ENCODE measurements around the gene SCN4B.
A peak's percentile ranks its signal among the peaks of the same experiment; 100 is the strongest.

The SCN4B gene

DNA sequence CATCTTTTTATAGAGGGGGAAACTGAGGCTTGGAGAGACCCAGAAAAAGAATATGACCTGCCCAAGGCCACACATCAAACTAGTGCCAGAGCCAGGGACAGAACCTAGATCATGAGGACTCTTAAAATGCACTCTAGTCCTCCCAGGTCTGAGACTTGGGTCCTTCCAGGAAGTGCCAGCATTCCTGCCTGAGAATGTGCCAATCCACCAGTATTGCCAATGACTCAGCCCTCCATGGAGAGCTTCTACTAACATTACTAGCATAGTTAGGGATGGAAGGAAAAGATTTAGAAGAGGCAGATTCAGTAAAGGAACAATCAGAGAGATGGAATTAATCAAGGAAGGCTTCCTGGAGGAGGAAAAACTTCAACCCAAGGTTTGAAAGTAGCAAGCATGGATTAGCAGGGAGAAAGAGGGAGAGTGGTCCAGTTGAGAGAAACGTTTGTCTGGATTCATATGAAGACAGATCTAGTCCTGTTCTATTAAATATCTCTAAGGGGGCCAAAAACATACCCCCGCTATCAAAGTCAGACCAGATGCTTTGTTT, 45.8 kb downstream of the SCN4B start:
- H2BK120ac ChIP-seq (ENCODE audit: insufficient read depth, low read length, poor library complexity), result no peak overlapping the region
- no CpG with 5 or more reads among the region's 2 CpGs for WGBS (ENCODE audit: extremely low coverage, insufficient coverage, insufficient read length)

DNA sequence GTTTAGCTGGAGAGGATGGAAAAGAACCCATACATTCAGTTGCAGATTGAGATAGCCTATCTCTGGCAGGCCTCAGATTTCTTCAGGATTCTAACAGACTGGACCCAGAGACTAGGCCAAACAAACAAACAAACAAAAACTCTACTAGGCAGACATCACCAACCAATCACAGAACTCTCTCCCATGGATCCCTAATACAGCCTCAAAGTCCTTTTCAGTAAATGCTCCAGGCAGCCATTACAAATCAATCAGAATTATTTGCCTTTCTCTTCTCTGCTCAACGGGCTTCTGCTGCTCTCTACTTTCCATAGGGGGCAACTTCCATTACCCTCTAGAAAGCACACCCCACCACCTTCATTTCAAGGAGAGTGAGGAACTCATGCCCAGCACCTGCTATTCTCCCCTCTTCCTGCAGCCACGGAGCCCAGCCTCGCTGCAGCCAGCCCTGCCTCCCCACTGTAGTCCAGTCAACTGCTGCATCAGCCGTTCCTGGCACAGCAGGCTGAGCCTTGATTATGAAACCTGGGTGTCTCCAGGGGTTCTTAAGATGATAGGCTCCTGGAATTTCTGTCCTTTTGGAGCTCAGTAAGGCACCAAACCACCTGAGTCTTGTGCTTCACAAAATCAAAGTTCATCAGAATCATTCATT, 46.8 kb downstream of the SCN4B start:
- no CpG with 5 or more reads among the region's 4 CpGs for WGBS (ENCODE audit: extremely low coverage, insufficient coverage, insufficient read length)
- no peaks in the 10 kb centered on the region for H3K9me3 ChIP-seq (ENCODE audit: insufficient read depth, low read depth, low read length)
- no peak overlapping the region for H2AK5ac ChIP-seq (ENCODE audit: low read length)

More for the DNA sequence above, 45.8 kb downstream of the SCN4B start:
- Histone ChIP-seq H3K4me2 (ENCODE audit: low read length) (no peak overlapping the region), H2AK5ac (ENCODE audit: low read length) (no peak overlapping the region), H3K4ac (ENCODE audit: low read depth, low read length) (no peak overlapping the region), H2BK12ac (ENCODE audit: low read length) (no peak overlapping the region), H2BK5ac (ENCODE audit: low read depth, low read length, poor library complexity) (no peak overlapping the region), H3K4me1 (ENCODE audit: control insufficient read depth in 1 of 2, insufficient read depth in 2 of 2, low read length in 2 of 2) (no peaks in the 10 kb centered on the region), H4K12ac (ENCODE audit: low read depth, low read length) (no peak overlapping the region), H3K9ac (ENCODE audit: low read length) (no peak overlapping the region), H3K79me1 (ENCODE audit: low read length) (no peaks in the 10 kb centered on the region), H3K18ac (ENCODE audit: low read length) (no peak overlapping the region), H3K4me3 (ENCODE audit: low read depth, low read length) (no peak overlapping the region), H3K9me3 (ENCODE audit: insufficient read depth, low read depth, low read length) (no peaks in the 10 kb centered on the region), H3K23ac (ENCODE audit: low read length) (no peak overlapping the region), H3K36me3 (ENCODE audit: control insufficient read depth in 1 of 2, insufficient read depth in 2 of 2, low read length in 2 of 2) (no peaks in the 10 kb centered on the region), H3K14ac (ENCODE audit: low read length) (no peak overlapping the region), H3K79me2 (ENCODE audit: control insufficient read depth, insufficient read depth, low read length, poor library complexity) (no peaks in the 10 kb centered on the region), H4K8ac (ENCODE audit: low read depth, low read length) (no peak overlapping the region), H4K91ac (ENCODE audit: low read depth, low read length) (no peak overlapping the region), H2AFZ (ENCODE audit: insufficient read depth, low read length, poor library complexity) (no peak overlapping the region), H3K27ac (ENCODE audit: low read depth, low read length) (no peak overlapping the region), H3K27me3 (ENCODE audit: insufficient read depth, low read length) (no peaks in the 10 kb centered on the region)
- peak; percentile 81 to 82 for DNase-seq

DNA sequence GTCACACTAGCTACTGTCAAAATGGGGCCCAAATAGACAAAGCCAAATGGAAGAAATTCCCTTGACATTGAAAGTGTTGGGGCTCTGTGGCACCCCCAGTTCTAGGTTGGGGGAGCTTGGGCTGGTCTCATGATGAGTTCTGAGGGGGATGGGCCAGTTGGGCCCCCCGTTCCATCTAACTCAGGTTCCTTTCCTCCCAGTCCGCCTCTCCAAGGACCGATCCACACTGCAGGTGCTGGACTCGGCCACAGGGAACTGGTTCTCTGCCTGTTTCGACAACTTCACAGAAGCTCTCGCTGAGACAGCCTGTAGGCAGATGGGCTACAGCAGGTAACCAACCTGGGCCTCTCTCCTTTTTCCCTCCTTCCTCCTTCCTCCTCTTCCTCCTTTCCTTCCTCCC, 48.1 kb downstream of the SCN4B start:
- H3K18ac ChIP-seq (ENCODE audit: low read length), result no peak overlapping the region
- H4K91ac ChIP-seq (ENCODE audit: low read depth, low read length), result no peak overlapping the region
- no peak overlapping the region for H2BK5ac ChIP-seq (ENCODE audit: low read depth, low read length, poor library complexity)
- H3K79me1 ChIP-seq (ENCODE audit: low read length), result no peaks in the 10 kb centered on the region
- no peak overlapping the region for H3K9ac ChIP-seq (ENCODE audit: low read length)
- H3K4me3 ChIP-seq (ENCODE audit: low read depth, low read length), result no peak overlapping the region
- H2AFZ ChIP-seq (ENCODE audit: insufficient read depth, low read length, poor library complexity), result no peak overlapping the region
- H2AK5ac ChIP-seq (ENCODE audit: low read length), result no peak overlapping the region
- no peaks in the 10 kb centered on the region for H3K36me3 ChIP-seq (ENCODE audit: control insufficient read depth in 1 of 2, insufficient read depth in 2 of 2, low read length in 2 of 2)
- H3K4me1 ChIP-seq (ENCODE audit: control insufficient read depth in 1 of 2, insufficient read depth in 2 of 2, low read length in 2 of 2), result no peaks in the 10 kb centered on the region
- no CpG with 5 or more reads among the region's 6 CpGs for WGBS (ENCODE audit: extremely low coverage, insufficient coverage, insufficient read length)
- H4K8ac ChIP-seq (ENCODE audit: low read depth, low read length), result no peak overlapping the region
- H3K14ac ChIP-seq (ENCODE audit: low read length), result no peak overlapping the region
- no peak overlapping the region for H3K27ac ChIP-seq (ENCODE audit: low read depth, low read length)
- no peaks in the 10 kb centered on the region for H3K27me3 ChIP-seq (ENCODE audit: insufficient read depth, low read length)
- no peak overlapping the region for H3K4ac ChIP-seq (ENCODE audit: low read depth, low read length)
- no peak overlapping the region for H3K23ac ChIP-seq (ENCODE audit: low read length)
- no peak overlapping the region for H4K12ac ChIP-seq (ENCODE audit: low read depth, low read length)
- H3K4me2 ChIP-seq (ENCODE audit: low read length), result no peak overlapping the region
- no peaks in the 10 kb centered on the region for H3K9me3 ChIP-seq (ENCODE audit: insufficient read depth, low read depth, low read length)
- H2BK120ac ChIP-seq (ENCODE audit: insufficient read depth, low read length, poor library complexity), result no peak overlapping the region
- no peak overlapping the region for H2BK12ac ChIP-seq (ENCODE audit: low read length)
- DNase-seq, result no peak
- no peaks in the 10 kb centered on the region for H3K79me2 ChIP-seq (ENCODE audit: control insufficient read depth, insufficient read depth, low read length, poor library complexity)

More for the DNA sequence above, 46.8 kb downstream of the SCN4B start:
- Histone ChIP-seq H3K9ac (ENCODE audit: low read length) (no peak overlapping the region), H3K4me2 (ENCODE audit: low read length) (no peak overlapping the region), H2BK12ac (ENCODE audit: low read length) (no peak overlapping the region), H3K27ac (ENCODE audit: low read depth, low read length) (no peak overlapping the region), H3K4me3 (ENCODE audit: low read depth, low read length) (no peak overlapping the region), H3K27me3 (ENCODE audit: insufficient read depth, low read length) (no peaks in the 10 kb centered on the region), H3K4me1 (ENCODE audit: control insufficient read depth in 1 of 2, insufficient read depth in 2 of 2, low read length in 2 of 2) (no peaks in the 10 kb centered on the region), H4K8ac (ENCODE audit: low read depth, low read length) (no peak overlapping the region), H3K79me2 (ENCODE audit: control insufficient read depth, insufficient read depth, low read length, poor library complexity) (no peaks in the 10 kb centered on the region), H3K4ac (ENCODE audit: low read depth, low read length) (no peak overlapping the region), H2AFZ (ENCODE audit: insufficient read depth, low read length, poor library complexity) (no peak overlapping the region), H3K79me1 (ENCODE audit: low read length) (no peaks in the 10 kb centered on the region), H3K14ac (ENCODE audit: low read length) (no peak overlapping the region), H2BK120ac (ENCODE audit: insufficient read depth, low read length, poor library complexity) (no peak overlapping the region), H2BK5ac (ENCODE audit: low read depth, low read length, poor library complexity) (no peak overlapping the region), H3K23ac (ENCODE audit: low read length) (no peak overlapping the region), H4K12ac (ENCODE audit: low read depth, low read length) (no peak overlapping the region), H3K36me3 (ENCODE audit: control insufficient read depth in 1 of 2, insufficient read depth in 2 of 2, low read length in 2 of 2) (no peaks in the 10 kb centered on the region), H4K91ac (ENCODE audit: low read depth, low read length) (no peak overlapping the region), H3K18ac (ENCODE audit: low read length) (no peak overlapping the region)
- DNase-seq, result no peak

DNA sequence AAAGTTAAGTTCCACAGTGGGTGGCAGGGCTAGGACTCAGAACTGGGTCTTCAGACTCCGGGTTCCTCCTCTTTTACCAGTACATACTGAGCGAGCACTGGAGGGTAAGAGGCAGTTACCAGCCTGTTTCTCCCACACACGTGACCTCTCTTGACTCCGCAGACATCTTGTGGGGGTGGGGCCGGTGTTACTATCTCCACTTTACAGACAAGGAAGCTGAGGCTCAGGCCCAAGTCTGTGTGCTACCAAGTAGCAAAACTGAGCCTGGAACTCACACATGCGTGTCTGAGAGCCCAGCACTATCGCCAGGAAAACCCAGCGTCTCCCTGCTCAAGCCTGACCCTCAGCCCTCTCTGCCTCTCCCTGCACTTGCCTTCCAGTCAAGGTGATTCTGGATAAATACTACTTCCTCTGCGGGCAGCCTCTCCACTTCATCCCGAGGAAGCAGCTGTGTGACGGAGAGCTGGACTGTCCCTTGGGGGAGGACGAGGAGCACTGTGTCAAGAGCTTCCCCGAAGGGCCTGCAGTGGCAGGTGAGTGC, 49.8 kb downstream of the SCN4B start:
- Histone ChIP-seq H3K4ac (ENCODE audit: low read depth, low read length) (no peak overlapping the region), H3K4me2 (ENCODE audit: low read length) (no peak overlapping the region), H3K9ac (ENCODE audit: low read length) (no peak overlapping the region), H3K27ac (ENCODE audit: low read depth, low read length) (no peak overlapping the region), H3K4me1 (ENCODE audit: control insufficient read depth in 1 of 2, insufficient read depth in 2 of 2, low read length in 2 of 2) (no peaks in the 10 kb centered on the region), H4K91ac (ENCODE audit: low read depth, low read length) (no peak overlapping the region), H3K79me1 (ENCODE audit: low read length) (no peaks in the 10 kb centered on the region), H3K36me3 (ENCODE audit: control insufficient read depth in 1 of 2, insufficient read depth in 2 of 2, low read length in 2 of 2) (no peaks in the 10 kb centered on the region), H2BK120ac (ENCODE audit: insufficient read depth, low read length, poor library complexity) (no peak overlapping the region), H3K18ac (ENCODE audit: low read length) (no peak overlapping the region), H3K14ac (ENCODE audit: low read length) (no peak overlapping the region), H3K79me2 (ENCODE audit: control insufficient read depth, insufficient read depth, low read length, poor library complexity) (no peaks in the 10 kb centered on the region), H2BK5ac (ENCODE audit: low read depth, low read length, poor library complexity) (no peak overlapping the region), H3K4me3 (ENCODE audit: low read depth, low read length) (no peak overlapping the region), H3K9me3 (ENCODE audit: insufficient read depth, low read depth, low read length) (no peaks in the 10 kb centered on the region), H2BK12ac (ENCODE audit: low read length) (no peak overlapping the region), H4K12ac (ENCODE audit: low read depth, low read length) (no peak overlapping the region), H4K8ac (ENCODE audit: low read depth, low read length) (no peak overlapping the region), H3K23ac (ENCODE audit: low read length) (no peak overlapping the region), H3K27me3 (ENCODE audit: insufficient read depth, low read length) (no peaks in the 10 kb centered on the region), H2AK5ac (ENCODE audit: low read length) (no peak overlapping the region), H2AFZ (ENCODE audit: insufficient read depth, low read length, poor library complexity) (no peak overlapping the region)
- DNase-seq, result no peak
- WGBS (ENCODE audit: extremely low coverage, insufficient coverage, insufficient read length), result no CpG with 5 or more reads among the region's 13 CpGs

All from trophoblast cell (in vitro differentiated cells and primary cell).